Measurements from ENCODE around the gene GLRX5.

Gene GLRX5

DNA sequence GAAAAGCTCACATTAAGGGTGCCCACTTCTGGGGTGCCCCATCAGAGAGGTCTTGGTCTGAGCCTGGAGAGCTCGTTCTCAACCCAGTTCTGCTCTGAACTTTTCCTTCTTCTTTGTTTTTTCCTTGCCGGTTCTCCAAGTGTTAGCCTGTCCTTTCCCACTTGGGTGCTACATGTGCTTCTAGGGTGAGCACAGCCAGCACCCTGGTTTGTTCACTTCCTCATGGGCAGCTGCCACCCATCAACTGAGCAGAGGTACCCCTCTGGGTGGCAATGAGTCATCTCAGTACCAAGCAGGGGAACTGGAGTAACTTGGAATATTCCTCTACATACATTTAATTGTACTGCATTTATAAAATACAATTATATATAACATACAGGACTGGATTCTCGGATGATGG, 14.5 kb upstream of the GLRX5 start:
- Histone ChIP-seq H3K79me2 (ENCODE audit: insufficient read depth, low read length) (no peaks in the 10 kb centered on the region), H2AFZ (ENCODE audit: low read depth, low read length) (no peak overlapping the region), H3K27ac (ENCODE audit: low read length) (no peak overlapping the region), H4K20me1 (ENCODE audit: insufficient read depth, low read length) (no peaks in the 10 kb centered on the region; the same call in 1 of the 2 replicates), H3K36me3 (ENCODE audit: insufficient read depth, low read length) (no peaks in the 10 kb centered on the region), H3K27me3 (ENCODE audit: insufficient read depth, low read length, poor library complexity) (peaks cover 7% of the 10 kb centered on the region), H3K4me2 (ENCODE audit: insufficient read depth, low read length) (no peak overlapping the region; the same call in 1 of the 2 replicates), H3K4me3 (ENCODE audit: low read depth in 1 of 2, low read length in 2 of 2) (no peak overlapping the region), H3K9ac (ENCODE audit: low read depth, low read length) (peak overlapping the region; percentile 14; the same call in 1 of the 2 replicates), H3K4me1 (ENCODE audit: insufficient read depth, low read length) (peaks cover 40% of the 10 kb centered on the region), H3K9me3 (ENCODE audit: insufficient read depth, low read length, severe bottlenecking) (no peaks in the 10 kb centered on the region)
- ATAC-seq (ENCODE audit: insufficient read depth, low read depth) (no peak), DNase-seq (no peak)
- TF ChIP-seq EZH2 (IDR thresholded peaks at IDR 0.05; ENCODE audit: borderline replicate concordance, low read depth, low read length, severe bottlenecking): no peak
- no peak for TF ChIP-seq CTCF (IDR thresholded peaks at IDR 0.05; ENCODE audit: borderline replicate concordance, extremely low read depth, low read length, poor library complexity, severe bottlenecking)

- H3K9ac ChIP-seq (ENCODE audit: low read depth, low read length): no peak overlapping the region
- ATAC-seq (ENCODE audit: insufficient read depth, low read depth) (no peak), DNase-seq (no peak)
- no peaks in the 10 kb centered on the region for H3K79me2 ChIP-seq (ENCODE audit: insufficient read depth, low read length)
- peaks cover 2% of the 10 kb centered on the region; the same call in 1 of the 2 replicates for H4K20me1 ChIP-seq (ENCODE audit: insufficient read depth, low read length)
- H3K27ac ChIP-seq (ENCODE audit: low read length): no peak overlapping the region
- TF ChIP-seq EZH2 (IDR thresholded peaks at IDR 0.05; ENCODE audit: borderline replicate concordance, low read depth, low read length, severe bottlenecking): no peak
- TF ChIP-seq CTCF (IDR thresholded peaks at IDR 0.05; ENCODE audit: borderline replicate concordance, extremely low read depth, low read length, poor library complexity, severe bottlenecking): no peak
- H2AFZ ChIP-seq (ENCODE audit: low read depth, low read length): no peak overlapping the region
- H3K4me2 ChIP-seq (ENCODE audit: insufficient read depth, low read length): no peak overlapping the region
- H3K4me1 ChIP-seq (ENCODE audit: insufficient read depth, low read length): peaks cover 36% of the 10 kb centered on the region
- peaks cover under 1% of the 10 kb centered on the region for H3K27me3 ChIP-seq (ENCODE audit: insufficient read depth, low read length, poor library complexity)
- no peaks in the 10 kb centered on the region for H3K36me3 ChIP-seq (ENCODE audit: insufficient read depth, low read length)
- H3K4me3 ChIP-seq (ENCODE audit: low read depth in 1 of 2, low read length in 2 of 2): no peak overlapping the region
- H3K9me3 ChIP-seq (ENCODE audit: insufficient read depth, low read length, severe bottlenecking): no peaks in the 10 kb centered on the region
These were observed 13.8 kb upstream of the GLRX5 start for GRCh38 chr14:95521001-95521400.

- ATAC-seq (ENCODE audit: insufficient read depth, low read depth) (no peak), DNase-seq (no peak)
- Histone ChIP-seq H3K4me2 (ENCODE audit: insufficient read depth, low read length) (no peak overlapping the region), H3K36me3 (ENCODE audit: insufficient read depth, low read length) (no peaks in the 10 kb centered on the region), H2AFZ (ENCODE audit: low read depth, low read length) (no peak overlapping the region), H3K27me3 (ENCODE audit: insufficient read depth, low read length, poor library complexity) (no peaks in the 10 kb centered on the region), H4K20me1 (ENCODE audit: insufficient read depth, low read length) (peaks cover 4% of the 10 kb centered on the region; the same call in 1 of the 2 replicates), H3K27ac (ENCODE audit: low read length) (no peak overlapping the region), H3K4me3 (ENCODE audit: low read depth in 1 of 2, low read length in 2 of 2) (no peak overlapping the region), H3K4me1 (ENCODE audit: insufficient read depth, low read length) (peaks cover 36% of the 10 kb centered on the region), H3K79me2 (ENCODE audit: insufficient read depth, low read length) (no peaks in the 10 kb centered on the region), H3K9me3 (ENCODE audit: insufficient read depth, low read length, severe bottlenecking) (no peaks in the 10 kb centered on the region), H3K9ac (ENCODE audit: low read depth, low read length) (no peak overlapping the region)
- TF ChIP-seq EZH2 (IDR thresholded peaks at IDR 0.05; ENCODE audit: borderline replicate concordance, low read depth, low read length, severe bottlenecking) (no peak), CTCF (IDR thresholded peaks at IDR 0.05; ENCODE audit: borderline replicate concordance, extremely low read depth, low read length, poor library complexity, severe bottlenecking) (no peak)
These were observed 12.7 kb upstream of the GLRX5 start for GRCh38 chr14:95522116-95522515.

DNA sequence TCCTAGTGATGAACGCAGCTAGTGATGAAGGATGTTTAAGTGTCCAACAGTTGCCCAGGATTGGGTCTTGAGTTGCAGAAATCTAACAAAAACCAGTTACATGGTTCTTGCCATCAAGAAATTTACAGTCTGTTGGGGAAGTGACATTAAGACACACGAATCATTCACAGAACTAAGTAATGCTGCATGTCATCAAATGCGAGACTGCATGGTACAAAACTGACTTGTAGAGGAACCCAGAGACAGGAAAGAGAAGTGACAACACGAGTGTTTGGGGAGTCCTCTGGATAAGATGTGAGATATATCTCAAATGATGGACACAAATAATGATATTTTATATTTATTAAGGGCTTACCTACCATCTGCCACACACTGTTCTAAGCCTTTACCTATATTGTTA, 12.3 kb upstream of the GLRX5 start:
- DNase-seq: no peak
- Histone ChIP-seq H3K9ac (ENCODE audit: low read depth, low read length) (no peak overlapping the region), H3K4me1 (ENCODE audit: insufficient read depth, low read length) (peaks cover 36% of the 10 kb centered on the region)

More for the DNA sequence above, 12.3 kb upstream of the GLRX5 start:
- Histone ChIP-seq H3K4me3 (ENCODE audit: low read depth in 1 of 2, low read length in 2 of 2) (no peak overlapping the region), H3K27me3 (ENCODE audit: insufficient read depth, low read length, poor library complexity) (no peaks in the 10 kb centered on the region), H3K36me3 (ENCODE audit: insufficient read depth, low read length) (no peaks in the 10 kb centered on the region), H3K9me3 (ENCODE audit: insufficient read depth, low read length, severe bottlenecking) (no peaks in the 10 kb centered on the region), H3K27ac (ENCODE audit: low read length) (no peak overlapping the region), H3K4me2 (ENCODE audit: insufficient read depth, low read length) (no peak overlapping the region), H2AFZ (ENCODE audit: low read depth, low read length) (no peak overlapping the region), H3K79me2 (ENCODE audit: insufficient read depth, low read length) (no peaks in the 10 kb centered on the region), H4K20me1 (ENCODE audit: insufficient read depth, low read length) (peaks cover 4% of the 10 kb centered on the region; the same call in 1 of the 2 replicates)
- no peak for ATAC-seq (ENCODE audit: insufficient read depth, low read depth)
- TF ChIP-seq EZH2 (IDR thresholded peaks at IDR 0.05; ENCODE audit: borderline replicate concordance, low read depth, low read length, severe bottlenecking) (no peak), CTCF (IDR thresholded peaks at IDR 0.05; ENCODE audit: borderline replicate concordance, extremely low read depth, low read length, poor library complexity, severe bottlenecking) (no peak)
